H1 (cell line): Measurements from ENCODE around the gene ZNHIT3. TPM values are rescaled to one million over a fixed set of nuclear protein-coding genes. Genes with fewer than 3 reads are reported as not detected.

Experiments used
- CTCF ChIA-PET: fragments of 300-600 bp; sonication (Branson Sonifier 250); formaldehyde crosslinking; loops from one replicate; lab custom pipeline; 2021; ENCODE audit not compliant: partially characterized antibody; lab: Charles Lee
- POLR2A ChIA-PET: fragments of 300-600 bp; sonication (Branson Sonifier 250); formaldehyde crosslinking; loops from one replicate; lab custom pipeline; 2021; ENCODE audit warnings: inconsistent platforms; ENCODE audit not compliant: partially characterized antibody; lab: Charles Lee
- DNase-seq, 2 experiments: peaks; one replicate each; pipeline versions ENCODE4 v3.0.0 to v3.0.0-alpha.2; 2010 to 2022; ENCODE audit warnings: low spot score in 2 of 2, low read depth in 1 of 2, mixed read lengths in 1 of 2
- FAIRE-seq: peaks from 2 replicates; lab custom pipeline; 2011; peaks lifted over from hg19 to GRCh38; lab: Jason Lieb, UNC
- H2AFZ ChIP-seq: 2 replicates; pipeline ENCODE4 v1.8.1; 2012; ENCODE audit warnings: low read length, inconsistent platforms
- H2AK5ac ChIP-seq: 2 replicates; pipeline ENCODE4 v1.6.1; 2013; ENCODE audit warnings: low read depth, low read length
- H2BK120ac ChIP-seq: replicated peaks from 2 replicates; pipeline ENCODE3; 2013; ENCODE audit warnings: low read depth, low read length, inconsistent platforms
- H2BK12ac ChIP-seq: 2 replicates; pipeline ENCODE4 v1.6.1; 2013; ENCODE audit warnings: low read depth, low read length
- H2BK15ac ChIP-seq: 2 replicates; pipeline ENCODE4 v1.6.1; 2013; ENCODE audit warnings: low read length
- H2BK20ac ChIP-seq: 2 replicates; pipeline ENCODE4 v1.6.1; 2013; ENCODE audit warnings: low read length
- H2BK5ac ChIP-seq: 2 replicates; pipeline ENCODE4 v1.6.1; 2013; ENCODE audit warnings: low read depth, low read length
- H3K14ac ChIP-seq: 2 replicates; pipeline ENCODE4 v1.6.1; 2013; ENCODE audit warnings: inconsistent platforms; ENCODE audit not compliant: insufficient read length
- H3K18ac ChIP-seq: 2 replicates; pipeline ENCODE4 v1.6.1; 2013; ENCODE audit warnings: low read length; ENCODE audit errors: extremely low read depth
- H3K23ac ChIP-seq: 2 replicates; pipeline ENCODE4 v1.6.1; 2013; ENCODE audit warnings: inconsistent platforms; ENCODE audit not compliant: insufficient read length
- H3K23me2 ChIP-seq: 2 replicates; pipeline ENCODE4 v1.6.1; 2013; ENCODE audit warnings: low read depth, low read length
- H3K27ac ChIP-seq: 2 replicates; pipeline ENCODE4 v1.6.1; 2011; ENCODE audit warnings: low read depth, low read length, inconsistent platforms
- H3K27me3 ChIP-seq, 4 experiments: replicated peaks in 1 of 4; 1 replicate in 1 of 4; 2 replicates in 3 of 4; pipeline versions ENCODE4 v1.6.1 to v1.8.1; 2011 to 2013; ENCODE audit warnings: low read length in 3 of 4, mild to moderate bottlenecking in 3 of 4, inconsistent platforms in 2 of 4, mixed read lengths in 2 of 4, moderate library complexity in 1 of 4; ENCODE audit not compliant: control insufficient read depth in 3 of 4, insufficient read depth in 3 of 4; ENCODE audit errors: extremely low read depth in 1 of 4
- H3K36me3 ChIP-seq, 4 experiments: 2 replicates each; pipeline versions ENCODE4 v1.6.1 to v1.8.1; 2011 to 2013; ENCODE audit warnings: mild to moderate bottlenecking in 4 of 4, low read length in 3 of 4, moderate library complexity in 2 of 4, control low read depth in 1 of 4, inconsistent platforms in 1 of 4; ENCODE audit not compliant: insufficient read depth in 4 of 4, control insufficient read depth in 2 of 4
- H3K4ac ChIP-seq: replicated peaks from 2 replicates; pipeline ENCODE3; 2013; ENCODE audit warnings: low read length, low read depth, mixed read lengths, inconsistent platforms; ENCODE audit not compliant: insufficient read length
- H3K4me1 ChIP-seq, 4 experiments: replicated peaks in 1 of 4; 1 replicate in 1 of 4; 2 replicates in 3 of 4; pipeline versions ENCODE4 v1.6.1 to v1.8.1; 2011 to 2013; ENCODE audit warnings: low read length in 3 of 4, inconsistent platforms in 2 of 4, mixed read lengths in 1 of 4; ENCODE audit not compliant: insufficient read depth in 4 of 4, control insufficient read depth in 3 of 4
- H3K4me2 ChIP-seq, 2 experiments: 2 replicates each; pipeline versions ENCODE4 v1.6.1 to v1.8.1; 2011 to 2013; ENCODE audit warnings: low read depth in 2 of 2, low read length in 2 of 2, control low read depth in 1 of 2, inconsistent platforms in 1 of 2, mild to moderate bottlenecking in 1 of 2; ENCODE audit not compliant: insufficient read depth in 1 of 2
- H3K4me3 ChIP-seq, 4 experiments: fragments of 200-600, 300-600 bp in 1 of 4; sonication (generic), shearing (Covaris generic), sonication (Bioruptor Twin) in 1 of 4; 2 replicates each; pipeline versions ENCODE4 v1.5.1 to v1.8.1; 2011 to 2016; ENCODE audit warnings: low read length in 4 of 4, low read depth in 3 of 4, control low read depth in 2 of 4, inconsistent platforms in 2 of 4, mild to moderate bottlenecking in 2 of 4, mixed read lengths in 1 of 4, moderate library complexity in 1 of 4; ENCODE audit not compliant: insufficient read depth in 2 of 4; ENCODE audit errors: extremely low read depth in 1 of 4
- H3K56ac ChIP-seq: replicated peaks from 2 replicates; pipeline ENCODE3; 2013; ENCODE audit warnings: low read depth, mild to moderate bottlenecking, mixed read lengths, low read length, inconsistent platforms; ENCODE audit not compliant: insufficient read length
- H3K79me1 ChIP-seq: 2 replicates; pipeline ENCODE4 v1.6.1; 2013; ENCODE audit warnings: low read depth, low read length, control low read depth
- H3K79me2 ChIP-seq, 2 experiments: 2 replicates each; pipeline versions ENCODE4 v1.6.1 to v1.8.1; 2012 to 2013; ENCODE audit warnings: low read length in 2 of 2, mild to moderate bottlenecking in 2 of 2, inconsistent platforms in 1 of 2; ENCODE audit not compliant: insufficient read depth in 2 of 2, control insufficient read depth in 1 of 2
- H3K9ac ChIP-seq, 4 experiments: replicated peaks in 1 of 4; 1 replicate in 1 of 4; 2 replicates in 3 of 4; pipeline versions ENCODE4 v1.6.1 to v1.8.1; 2011 to 2013; ENCODE audit warnings: low read depth in 3 of 4, low read length in 3 of 4, control low read depth in 2 of 4, mild to moderate bottlenecking in 2 of 4, moderate library complexity in 2 of 4, inconsistent platforms in 1 of 4; ENCODE audit errors: extremely low read depth in 1 of 4
- H3K9me3 ChIP-seq, 2 experiments: 2 replicates each; pipeline versions ENCODE4 v1.6.1 to v1.8.1; 2012 to 2013; ENCODE audit warnings: mild to moderate bottlenecking in 2 of 2, moderate library complexity in 2 of 2, control low read depth in 1 of 2, inconsistent platforms in 1 of 2, low read depth in 1 of 2, low read length in 1 of 2, mixed read lengths in 1 of 2; ENCODE audit not compliant: insufficient read depth in 2 of 2
- H4K20me1 ChIP-seq, 2 experiments: replicated peaks in 1 of 2; 2 replicates each; pipeline versions ENCODE3 to v1.8.1; 2011 to 2013; ENCODE audit warnings: inconsistent platforms in 2 of 2, low read length in 2 of 2, mild to moderate bottlenecking in 1 of 2; ENCODE audit not compliant: insufficient read depth in 2 of 2, control insufficient read depth in 1 of 2
- H4K5ac ChIP-seq: 2 replicates; pipeline ENCODE4 v1.6.1; 2013; ENCODE audit warnings: low read length, low read depth, mixed read lengths, inconsistent platforms; ENCODE audit not compliant: insufficient read length
- H4K8ac ChIP-seq: 2 replicates; pipeline ENCODE4 v1.8.0; 2013; ENCODE audit warnings: mild to moderate bottlenecking, moderate library complexity, low read length, inconsistent platforms; ENCODE audit not compliant: insufficient read depth; ENCODE audit errors: extremely low read depth
- H4K91ac ChIP-seq: replicated peaks from 2 replicates; pipeline ENCODE3; 2013; ENCODE audit warnings: low read length, mixed read lengths, inconsistent platforms; ENCODE audit not compliant: insufficient read length
- CBX5 ChIP-seq: fragments of 300-800, 300-1000 bp; sonication (generic); IDR thresholded peaks from 2 replicates; pipeline ENCODE4 v1.7.1; 2016; ENCODE audit warnings: antibody characterized with exemption, low read length, low read depth
- CEBPB ChIP-seq: IDR thresholded peaks from 2 replicates; pipeline ENCODE4 v1.6.1; 2012; ENCODE audit warnings: low read depth, low read length
- EGR1 ChIP-seq: IDR thresholded peaks from 2 replicates; pipeline ENCODE4 v1.6.1; 2011; ENCODE audit warnings: low read depth, low read length, borderline replicate concordance
- FOSL1 ChIP-seq: IDR thresholded peaks from 2 replicates; pipeline ENCODE4 v1.6.1; 2011; ENCODE audit warnings: mild to moderate bottlenecking, low read depth, low read length, moderate library complexity; ENCODE audit not compliant: insufficient read depth
- GTF2F1 ChIP-seq: IDR thresholded peaks from 2 replicates; pipeline ENCODE4 v1.6.1; 2012; ENCODE audit warnings: low read depth, low read length, improper control_type of control experiment, borderline replicate concordance
- MAFK ChIP-seq: IDR thresholded peaks from 2 replicates; pipeline ENCODE4 v1.6.1; 2012; ENCODE audit warnings: low read depth, mild to moderate bottlenecking, improper control_type of control experiment, low read length
- RFX5 ChIP-seq: IDR thresholded peaks from 2 replicates; pipeline ENCODE4 v1.6.1; 2011; ENCODE audit warnings: low read depth, low read length, improper control_type of control experiment, borderline replicate concordance
- RXRA ChIP-seq: IDR thresholded peaks from 2 replicates; pipeline ENCODE4 v1.6.1; 2011; ENCODE audit warnings: low read depth, mild to moderate bottlenecking, low read length, moderate library complexity; ENCODE audit not compliant: insufficient read depth
- SIN3A ChIP-seq, 2 experiments: IDR thresholded peaks in 1 of 2; conservative IDR thresholded peaks in 1 of 2; 2 replicates each; pipeline ENCODE4 v1.6.1; 2011 to 2012; ENCODE audit warnings: low read length in 2 of 2, improper control_type of control experiment in 1 of 2, low read depth in 1 of 2, mild to moderate bottlenecking in 1 of 2
- SP4 ChIP-seq: IDR thresholded peaks from 2 replicates; pipeline ENCODE4 v1.6.1; 2012; ENCODE audit warnings: low read length, inconsistent platforms
- TAF7 ChIP-seq: optimal IDR thresholded peaks from 2 replicates; pipeline ENCODE3; 2011; ENCODE audit warnings: low read depth, mild to moderate bottlenecking, inconsistent platforms, low read length, moderate library complexity, borderline replicate concordance
- YY1 ChIP-seq: IDR thresholded peaks from 2 replicates; pipeline ENCODE4 v1.6.1; 2011; ENCODE audit warnings: low read depth, mild to moderate bottlenecking, low read length
- WGBS, 2 experiments: shearing (Covaris generic) in 1 of 2; methylation state at CpG; one replicate each; pipeline versions ENCODE4 v1.1.6 to v1.1.7; 2013 to 2015; ENCODE audit warnings: low lambda C conversion rate in 2 of 2, mixed read lengths in 2 of 2, inconsistent platforms in 1 of 2, low coverage in 1 of 2, missing lambda C conversion rate in 1 of 2; ENCODE audit not compliant: insufficient replicate concordance in 2 of 2, insufficient coverage in 1 of 2, insufficient read length in 1 of 2; ENCODE audit errors: extremely low coverage in 1 of 2, missing lambda C conversion rate in 1 of 2; 5-methylcytosine and 5-hydroxymethylcytosine counted together
- polyA plus RNA-seq, 7 experiments: library from polyadenylated mRNA; depleted of rRNA in 3 of 7; stranded (reverse) in 5 of 7; unstranded in 2 of 7; fragments of >200 nt in 5 of 7; fragments of 200-250 nt in 2 of 7; gene quantifications; 1 replicate in 5 of 7; 2 replicates in 1 of 7; 4 replicates in 1 of 7; pipeline versions ENCODE4 v1.2.1 to v1.2.3, GENCODE V29; 2011 to 2013; ENCODE audit warnings: missing spikeins in 2 of 7, mixed read lengths in 2 of 7
- total RNA-seq: library from RNA; stranded (reverse); fragmentation: NEBNext Ultra II Directional; extraction: Animal tissue kit (Norgen Biotek cat#: 25700); gene quantifications from 2 replicates; pipeline ENCODE4 v1.2.1, GENCODE V29; 2021
- TF ChIP-seq, protein P1 (sequence below): IDR thresholded peaks from 2 replicates; pipeline ENCODE4 v1.6.1; 2012; ENCODE audit warnings: inconsistent platforms

Gene ZNHIT3
- total and polyA plus RNA-seq, 2 of the 8 experiments (the other 6 are each of a cell fraction or from before 2014, with no cell fraction given): 59.1 to 147 TPM

DNA sequence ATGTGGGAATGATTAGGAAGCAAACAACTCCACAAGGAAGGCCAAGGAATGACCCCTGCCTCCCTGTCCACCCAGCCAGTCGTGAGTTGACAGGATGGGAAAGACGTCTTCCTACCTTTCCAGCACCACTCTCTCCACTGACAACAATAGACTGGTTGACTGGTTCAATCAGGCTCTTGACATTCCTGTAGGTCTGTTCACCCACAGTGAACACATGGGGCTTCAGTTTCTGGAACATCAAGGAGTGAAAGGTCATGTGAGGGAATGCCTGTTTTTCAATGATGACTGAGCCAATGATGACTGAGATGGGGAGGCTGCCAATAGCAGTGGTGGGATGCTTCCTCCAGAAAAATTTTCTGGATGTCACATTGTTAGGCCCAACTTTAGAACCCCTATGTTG, 38.6 kb downstream of the ZNHIT3 start:
- Histone ChIP-seq H4K91ac (no peak overlapping the region), H3K27me3 (no peaks in the 10 kb centered on the region), H4K8ac (no peak overlapping the region; the same call in 1 of the 2 replicates), H2BK15ac (no peak overlapping the region), H3K23me2 (0 out of 2 replicates have a peak, but pooled peaks cover 2% of the 10 kb centered on the region), H3K36me3 (peaks cover 44 to 81% (median 64%) of the 10 kb centered on the region in 4 experiments), H2AK5ac (no peak overlapping the region), H2AFZ (no peak overlapping the region), H3K4me2 (no peak overlapping the region), H2BK5ac (no peak overlapping the region), H3K27ac (no peak overlapping the region), H3K4me3 (no peak overlapping the region), H3K9ac (no peak overlapping the region), H3K4me1 (no peaks in the 10 kb centered on the region), H3K9me3 (no peaks in the 10 kb centered on the region), H3K79me1 (peaks cover 3% of the 10 kb centered on the region; the same call in 1 of the 2 replicates), H2BK20ac (no peak overlapping the region), H3K14ac (no peak overlapping the region), H2BK12ac (no peak overlapping the region), H3K18ac (no peak overlapping the region), H4K20me1 (peaks cover 6 to 8% of the 10 kb centered on the region in 2 experiments), H2BK120ac (no peak overlapping the region), H3K23ac (no peak overlapping the region), H3K79me2 (peaks cover 0 to 3% of the 10 kb centered on the region in 2 experiments; a peak in 1 of 4 replicates), H4K5ac (no peak overlapping the region), H3K56ac (no peak overlapping the region), H3K4ac (no peak overlapping the region)
- no peak for DNase-seq
- FAIRE-seq: no peak
- ChIA-PET CTCF (interaction anchor here (0.6 to 1.5 kb wide), 2 partner anchors 62 to 873 kb away, joined by 3 read pairs; no protein-coding TSS in a partner anchor), POLR2A (interaction anchor here (3.1 to 7.7 kb wide), 3 partner anchors 8 to 18 kb away, joined by 29 to 89 read pairs (median 53); partner anchors contain the start of genes MYO19 and PIGW)
- WGBS, 2 experiments: 86% methylated on average over 2 of the region's 2 CpGs; no CpG with 5 or more reads in 1 of the 2 experiments
- TF ChIP-seq RXRA (no peak), SP4 (no peak), CEBPB (no peak), SIN3A (conservative IDR thresholded peaks at IDR 0.05 in 1 of 2, IDR thresholded peaks at IDR 0.05 in 1 of 2; ENCODE audit: low read depth in 1 of 2, low read length in 2 of 2) (no peak), GTF2F1 (no peak), MAFK (no peak), RFX5 (no peak), EGR1 (no peak), TAF7 (no peak), YY1 (no peak), CBX5 (no peak), FOSL1 (no peak)
- TF ChIP-seq, protein P1, sequence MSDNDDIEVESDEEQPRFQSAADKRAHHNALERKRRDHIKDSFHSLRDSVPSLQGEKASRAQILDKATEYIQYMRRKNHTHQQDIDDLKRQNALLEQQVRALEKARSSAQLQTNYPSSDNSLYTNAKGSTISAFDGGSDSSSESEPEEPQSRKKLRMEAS: no peak
